ENCODE results near the gene EYA4.

Gene EYA4

GRCh38 chr6:133539502-133540259 is 298.5 kb downstream of the EYA4 start:
- Histone ChIP-seq H3K4me1 (ENCODE audit: low read length) (no peaks in the 10 kb centered on the region), H3K9me3 (replicated peaks; ENCODE audit: insufficient read depth, low read length) (no peaks in the 10 kb centered on the region), H3K9ac (ENCODE audit: low read length) (no peak overlapping the region), H3K36me3 (replicated peaks; ENCODE audit: insufficient read depth, low read length) (no peaks in the 10 kb centered on the region), H3K4me2 (ENCODE audit: low read depth, low read length) (no peak overlapping the region), H4K20me1 (ENCODE audit: insufficient read depth, low read length) (no peaks in the 10 kb centered on the region), H3K79me2 (ENCODE audit: low read length) (no peaks in the 10 kb centered on the region), H3K9me2 (replicated peaks; ENCODE audit: insufficient read depth, low read length) (no peaks in the 10 kb centered on the region), H3K4me3 (ENCODE audit: low read length) (no peak overlapping the region), H3K27ac (ENCODE audit: low read length) (no peak overlapping the region), H3F3A (ENCODE audit: insufficient read depth, low read length) (no peaks in the 10 kb centered on the region), H3K27me3 (replicated peaks; ENCODE audit: insufficient read depth, low read length) (no peaks in the 10 kb centered on the region), H2AFZ (ENCODE audit: low read length) (no peak overlapping the region)
- no peak for TF ChIP-seq EZH2phosphoT487 (IDR thresholded peaks at IDR 0.05; ENCODE audit: low read length)
- TF ChIP-seq CTCF (IDR thresholded peaks at IDR 0.05; ENCODE audit: low read length), result no peak
- no peak for TF ChIP-seq EZH2 (optimal IDR thresholded peaks at IDR 0.05; ENCODE audit: low read depth, low read length)
- DNase-seq, result no peak

- DNase-seq, result no peak
- H3K4me1 ChIP-seq (ENCODE audit: low read length), result no peaks in the 10 kb centered on the region
- no peaks in the 10 kb centered on the region for H3F3A ChIP-seq (ENCODE audit: insufficient read depth, low read length)
- TF ChIP-seq CTCF (IDR thresholded peaks at IDR 0.05; ENCODE audit: low read length), result no peak
- no peak overlapping the region for H3K27ac ChIP-seq (ENCODE audit: low read length)
- H3K9ac ChIP-seq (ENCODE audit: low read length), result no peak overlapping the region
- no peaks in the 10 kb centered on the region for H3K79me2 ChIP-seq (ENCODE audit: low read length)
- H3K4me3 ChIP-seq (ENCODE audit: low read length), result no peak overlapping the region
- no peaks in the 10 kb centered on the region for H4K20me1 ChIP-seq (ENCODE audit: insufficient read depth, low read length)
- no peaks in the 10 kb centered on the region for H3K36me3 ChIP-seq (replicated peaks; ENCODE audit: insufficient read depth, low read length)
- H3K9me2 ChIP-seq (replicated peaks; ENCODE audit: insufficient read depth, low read length), result no peaks in the 10 kb centered on the region
- no peaks in the 10 kb centered on the region for H3K9me3 ChIP-seq (replicated peaks; ENCODE audit: insufficient read depth, low read length)
- no peak overlapping the region for H3K4me2 ChIP-seq (ENCODE audit: low read depth, low read length)
- H2AFZ ChIP-seq (ENCODE audit: low read length), result no peak overlapping the region
- H3K27me3 ChIP-seq (replicated peaks; ENCODE audit: insufficient read depth, low read length), result no peaks in the 10 kb centered on the region
Measured at GRCh38 chr6:133540361-133540760, 299.2 kb downstream of the EYA4 start.

- Histone ChIP-seq H3K9me3 (replicated peaks; ENCODE audit: insufficient read depth, low read length) (no peaks in the 10 kb centered on the region), H3K27me3 (replicated peaks; ENCODE audit: insufficient read depth, low read length) (no peaks in the 10 kb centered on the region), H3K9ac (ENCODE audit: low read length) (no peak overlapping the region), H3K4me1 (ENCODE audit: low read length) (no peaks in the 10 kb centered on the region), H3F3A (ENCODE audit: insufficient read depth, low read length) (no peaks in the 10 kb centered on the region), H3K4me2 (ENCODE audit: low read depth, low read length) (no peak overlapping the region), H2AFZ (ENCODE audit: low read length) (no peak overlapping the region), H3K79me2 (ENCODE audit: low read length) (no peaks in the 10 kb centered on the region), H4K20me1 (ENCODE audit: insufficient read depth, low read length) (no peaks in the 10 kb centered on the region), H3K4me3 (ENCODE audit: low read length) (no peak overlapping the region), H3K27ac (ENCODE audit: low read length) (no peak overlapping the region), H3K9me2 (replicated peaks; ENCODE audit: insufficient read depth, low read length) (no peaks in the 10 kb centered on the region), H3K36me3 (replicated peaks; ENCODE audit: insufficient read depth, low read length) (no peaks in the 10 kb centered on the region)
- DNase-seq, result no peak
- TF ChIP-seq EZH2 (optimal IDR thresholded peaks at IDR 0.05; ENCODE audit: low read depth, low read length), result no peak
- no peak for TF ChIP-seq EZH2phosphoT487 (IDR thresholded peaks at IDR 0.05; ENCODE audit: low read length)
- no peak for TF ChIP-seq CTCF (IDR thresholded peaks at IDR 0.05; ENCODE audit: low read length)
Measured at GRCh38 chr6:133541040-133541439, 299.9 kb downstream of the EYA4 start.

Data from MM.1S (cell line).